Measurements from ENCODE around the gene SART3.
A peak's percentile ranks its signal among the peaks of the same experiment; 100 is the strongest.
"Not testable (repeated sequence)": the region's sequence is repeated elsewhere in the genome, so short reads cannot be mapped to it uniquely, and the experiment has no call there.

The SART3 gene

DNA sequence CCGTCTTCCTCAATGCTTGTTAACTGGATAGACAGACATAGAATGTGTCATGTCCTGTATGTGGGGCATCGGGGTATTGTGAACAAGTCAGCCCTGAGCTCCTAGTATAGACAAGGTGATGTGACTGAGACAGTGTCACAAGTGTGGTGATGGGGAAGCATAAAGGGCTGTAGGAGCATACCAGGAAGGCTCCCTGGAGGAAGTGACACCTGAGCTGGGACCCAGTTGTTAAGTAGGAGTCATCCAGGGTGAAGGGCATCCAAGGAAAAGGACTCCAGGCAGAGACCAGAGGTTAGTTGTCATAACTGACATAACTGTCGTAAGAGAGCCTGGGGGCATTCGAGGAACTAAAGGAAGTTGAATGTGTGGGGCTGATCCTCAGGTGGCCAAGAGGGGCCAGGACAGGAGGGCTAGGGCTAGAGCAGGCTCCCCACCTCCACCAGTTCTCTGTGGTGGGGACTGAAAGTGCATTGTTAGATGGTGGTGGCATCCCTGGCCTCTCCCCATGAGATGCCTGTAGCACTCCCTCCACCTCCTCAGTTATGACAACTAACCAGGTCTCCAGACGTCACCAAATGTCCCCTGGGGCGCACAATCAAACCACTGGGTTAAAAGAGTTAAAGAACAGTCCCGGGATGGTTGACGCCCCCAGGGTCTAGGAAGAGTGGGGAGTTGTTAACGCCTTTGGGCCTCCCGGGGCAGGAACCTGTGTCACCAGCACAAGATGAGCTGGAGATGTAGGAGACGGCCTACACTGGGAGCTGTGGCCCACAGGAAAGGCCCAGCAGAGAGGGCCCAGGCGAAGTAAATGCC is 43.5 kb downstream of the SART3 start:
- no peak for DNase-seq

DNA sequence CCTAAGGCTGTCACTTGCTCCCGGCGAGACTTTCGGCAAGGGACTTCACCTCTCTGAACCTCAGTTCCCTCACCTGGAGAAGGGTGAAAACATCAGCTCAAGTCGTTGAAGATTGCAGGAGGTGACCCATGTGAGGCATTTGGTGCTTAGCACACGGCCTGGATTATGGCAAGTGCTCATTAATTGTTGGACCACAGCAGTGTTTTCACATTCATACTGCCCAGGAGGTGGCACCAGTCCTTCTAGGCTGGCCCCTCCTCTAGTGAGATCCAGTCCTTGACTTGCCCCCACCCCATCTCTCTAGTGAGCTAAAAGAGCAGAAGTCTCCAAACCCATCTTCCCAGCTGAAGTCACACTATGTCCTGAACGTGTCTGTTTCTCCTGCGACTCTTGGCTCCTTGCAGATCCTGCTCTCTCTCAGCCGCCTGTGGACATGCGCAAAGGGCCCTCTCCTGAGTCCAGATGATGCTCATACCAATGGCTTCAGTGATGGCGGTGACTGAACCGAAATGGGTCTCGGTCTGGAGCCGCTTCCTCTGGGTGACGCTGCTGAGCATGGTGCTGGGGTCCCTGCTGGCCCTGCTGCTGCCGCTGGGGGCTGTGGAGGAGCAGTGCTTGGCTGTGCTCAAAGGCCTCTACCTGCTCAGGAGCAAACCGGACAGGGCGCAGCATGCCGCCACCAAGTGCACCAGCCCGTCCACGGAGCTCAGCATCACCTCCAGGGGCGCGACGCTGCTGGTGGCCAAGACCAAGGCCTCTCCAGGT is 44.3 kb downstream of the SART3 start:
- DNase-seq = no peak

DNA sequence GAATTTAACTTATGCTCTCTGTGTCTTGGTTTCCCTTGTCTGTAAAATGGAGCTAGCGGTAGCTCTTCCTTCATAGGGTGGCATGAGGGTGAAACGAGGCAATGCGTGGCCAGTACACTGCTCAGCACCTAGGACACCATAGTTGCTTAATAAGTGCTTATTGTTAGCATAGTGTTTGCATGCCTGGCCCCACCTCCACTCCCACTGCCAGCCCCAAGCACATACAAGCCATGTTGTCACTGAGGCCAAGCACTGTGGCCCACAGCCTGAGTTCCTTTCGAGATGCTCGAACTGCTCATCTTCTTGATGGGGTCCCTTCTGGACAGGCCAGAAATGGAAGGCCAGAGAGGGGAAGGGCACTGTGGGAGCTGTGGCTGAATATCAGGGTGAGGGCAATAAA is 45.1 kb downstream of the SART3 start:
- no peak for DNase-seq

DNA sequence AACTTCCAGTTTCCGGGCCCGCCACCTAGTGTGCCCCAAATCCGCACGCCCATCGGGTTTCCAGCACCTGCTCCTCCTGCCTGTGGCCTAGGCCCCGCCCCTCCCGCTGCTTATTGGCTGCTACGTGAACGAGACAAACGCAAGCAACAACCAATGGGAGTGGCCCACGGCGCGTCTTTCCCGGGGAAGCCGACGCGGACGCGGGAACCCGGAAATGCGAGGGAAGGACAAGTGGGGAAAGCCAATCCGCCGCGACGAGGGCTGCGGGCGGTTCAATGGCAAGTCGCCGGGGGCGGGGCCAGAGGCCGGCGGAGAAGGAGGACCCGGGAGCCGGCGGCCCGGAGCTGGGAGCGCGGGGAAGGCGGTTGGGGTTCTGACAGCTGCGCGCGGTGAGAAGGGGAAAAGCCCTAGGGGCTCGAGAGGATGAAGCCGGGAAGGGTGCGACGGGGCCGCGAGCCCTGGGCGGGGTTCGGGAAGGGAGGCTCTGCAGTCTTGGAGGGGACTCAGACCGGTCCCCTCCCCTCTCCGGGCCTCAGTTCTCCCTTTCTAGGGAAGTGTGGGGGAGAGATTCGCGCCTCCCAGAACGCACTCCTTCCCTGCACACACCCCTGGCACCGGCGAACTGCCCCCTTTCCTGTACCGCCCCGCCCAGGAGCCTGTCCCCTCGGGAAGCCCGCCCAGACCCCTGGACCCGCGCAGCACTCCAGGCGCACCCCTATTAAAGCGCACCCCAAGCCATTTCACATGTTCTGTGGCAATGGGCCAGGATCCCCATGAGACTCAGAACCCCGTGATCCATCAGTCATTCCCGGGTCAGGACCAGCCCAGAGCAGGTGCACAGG is 45.8 kb downstream of the SART3 start, which contains the start of gene FICD:
Gene FICD (plus strand): TSS at position 305 of the 842 bp plus-strand sequence. CDS start 1,696 bp downstream, outside the sequence.
- peak; percentile 99 for DNase-seq

DNA sequence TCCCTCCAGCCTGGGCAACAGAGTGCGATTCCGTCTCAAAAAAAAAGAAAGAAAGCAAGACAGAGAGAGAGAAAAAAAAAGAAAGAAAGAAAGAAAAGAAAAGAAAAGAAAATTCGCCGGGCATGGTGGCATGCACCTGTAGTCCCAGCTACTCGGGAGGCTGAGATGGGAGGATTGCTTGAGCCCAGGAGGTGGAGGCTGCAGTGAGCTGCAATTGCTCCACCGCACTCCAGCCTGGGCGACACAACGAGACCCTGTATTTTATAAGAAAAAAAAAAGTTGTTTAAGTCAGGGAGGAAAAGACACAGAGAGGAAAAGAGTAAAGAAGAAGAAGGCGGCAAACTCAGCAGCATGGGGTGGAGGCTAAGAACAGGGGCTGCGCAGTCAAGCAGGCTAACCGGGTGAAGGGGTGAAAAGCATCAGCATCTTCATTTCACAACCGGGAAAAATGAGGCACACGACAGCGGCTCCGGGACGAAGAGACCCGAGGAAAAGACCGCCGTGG is 46.5 kb downstream of the SART3 start:
- no peak for DNase-seq

DNA sequence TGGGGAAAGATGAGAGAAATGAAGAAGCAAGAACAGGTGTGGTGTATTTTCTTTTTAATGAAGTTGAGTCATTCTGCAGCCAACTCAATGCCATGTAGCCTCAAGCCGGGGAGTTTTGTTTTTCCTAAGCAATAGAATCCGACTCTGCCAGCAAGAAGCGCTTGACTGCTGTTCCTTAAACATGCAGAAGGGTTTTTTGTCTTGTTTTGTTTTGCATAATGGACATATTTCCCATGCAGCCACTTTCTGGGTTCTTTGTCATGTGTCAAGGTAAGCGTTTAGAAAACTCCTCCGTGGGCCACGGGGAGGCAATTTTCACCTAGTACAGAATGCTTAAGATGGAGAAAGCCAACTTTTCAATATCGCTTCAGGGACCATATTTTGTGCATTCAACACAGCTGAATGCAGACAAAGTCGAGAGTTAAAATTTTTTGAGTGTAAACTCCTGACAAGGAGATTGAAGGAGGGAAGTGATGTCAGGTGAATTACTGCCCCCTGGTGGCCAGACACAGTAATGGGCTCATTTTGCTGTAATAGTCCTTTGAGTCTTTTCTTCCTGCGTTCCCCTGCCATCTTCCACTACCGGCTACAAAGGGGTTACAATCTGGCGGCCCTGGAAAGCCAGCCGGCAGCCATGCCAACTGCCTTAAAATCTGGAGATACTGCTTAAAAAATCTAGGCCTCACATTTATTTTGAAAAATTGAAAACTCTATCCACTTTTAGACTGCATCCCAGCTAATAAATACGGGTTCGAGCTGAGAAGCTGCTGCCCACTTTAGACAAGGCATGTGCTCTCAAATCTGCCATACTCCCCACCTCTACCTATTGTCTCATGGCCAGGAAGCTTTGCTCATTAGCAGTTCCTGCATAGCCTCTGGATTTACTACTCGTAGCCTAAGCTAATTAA is 49.1 kb downstream of the SART3 start:
- DNase-seq = peak; percentile 80

DNA sequence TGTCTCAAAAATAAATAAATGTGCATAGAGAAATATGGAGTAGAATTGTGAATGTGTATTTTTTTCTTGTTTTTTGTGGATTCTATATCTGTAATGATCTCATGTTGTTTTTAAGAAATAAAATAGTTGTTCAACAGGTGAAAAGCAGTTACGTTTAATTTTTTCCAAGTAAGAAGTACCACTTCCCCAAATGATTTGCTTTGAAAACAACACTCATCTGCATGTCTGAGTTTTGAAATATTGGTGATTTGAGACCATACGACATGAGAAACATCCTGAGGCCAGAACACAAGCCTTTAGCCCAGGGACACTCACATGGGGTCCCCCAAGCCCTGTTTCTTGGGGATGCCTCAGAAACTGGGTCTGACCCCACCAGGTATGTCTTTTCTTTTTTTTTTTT is 50.1 kb downstream of the SART3 start:
- no peak for DNase-seq

DNA sequence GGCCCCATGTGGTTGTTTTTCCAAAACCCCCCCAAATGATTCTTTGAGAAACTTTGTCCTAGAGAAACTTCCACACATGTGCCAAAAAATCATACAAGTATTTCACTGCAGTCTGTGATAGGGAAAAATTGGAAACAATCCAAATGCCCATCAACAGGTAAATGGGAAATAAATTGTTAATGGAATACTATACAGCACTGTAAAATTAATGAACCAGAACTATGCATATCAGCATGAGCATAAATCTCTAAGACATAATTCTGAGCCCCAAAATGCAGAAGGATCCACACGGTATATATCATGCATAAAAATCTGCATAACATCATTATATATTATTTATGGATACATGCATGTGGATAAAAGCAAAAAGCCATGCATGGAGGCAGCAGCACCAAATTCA is 51.2 kb downstream of the SART3 start:
- no peak for DNase-seq

DNA sequence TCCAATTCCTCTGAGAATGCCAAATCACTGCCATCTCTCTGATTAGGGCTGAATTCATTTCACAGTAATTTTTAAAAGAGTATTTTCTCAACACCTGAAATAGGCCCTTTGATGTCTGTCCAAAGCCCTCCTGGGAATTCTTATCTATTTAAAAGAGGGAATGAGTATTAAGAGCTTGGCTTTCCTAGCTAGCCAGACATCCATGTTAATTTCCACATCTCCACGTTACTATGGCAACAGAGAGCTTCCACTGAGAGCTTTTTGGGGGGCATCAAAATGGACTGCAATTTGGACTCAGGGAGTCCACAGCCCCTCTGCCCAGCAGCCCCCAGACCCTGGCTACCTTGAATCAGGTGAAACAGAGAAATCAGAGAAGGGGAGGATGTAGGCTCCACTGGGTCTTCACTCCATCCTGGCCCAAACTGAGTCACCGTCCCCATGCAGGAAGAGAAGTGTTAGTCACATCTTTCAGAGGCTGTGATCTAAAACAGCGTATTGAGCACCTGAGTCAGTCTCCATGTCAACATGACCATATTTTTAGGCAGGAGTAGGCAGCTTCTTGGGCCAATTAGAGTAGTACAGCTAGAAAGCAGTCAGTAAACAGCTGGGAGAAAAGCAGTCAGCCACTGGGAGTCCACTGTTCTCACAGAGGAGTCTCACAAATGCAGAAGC is 52.9 kb downstream of the SART3 start:
- no peak for DNase-seq

DNA sequence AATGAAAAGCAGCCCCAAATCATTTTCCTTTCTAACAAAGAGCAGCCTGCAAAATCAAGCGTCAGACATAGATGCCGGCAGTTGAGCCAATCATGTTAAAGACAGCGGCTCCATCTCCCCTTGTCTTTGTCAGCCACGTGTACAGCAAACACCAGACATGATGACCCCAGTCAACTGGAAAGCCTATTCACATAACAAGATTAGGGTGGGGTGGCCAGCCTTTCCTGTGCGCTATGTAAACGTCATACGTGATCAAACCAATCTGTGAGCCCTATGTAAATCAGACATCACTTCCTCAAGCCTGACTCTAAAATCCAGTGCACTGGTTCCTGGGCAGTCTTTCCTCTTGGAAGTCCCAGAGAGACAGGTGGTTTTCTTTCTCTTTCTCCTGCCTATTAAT is 55.8 kb downstream of the SART3 start:
- DNase-seq = no peak

DNA sequence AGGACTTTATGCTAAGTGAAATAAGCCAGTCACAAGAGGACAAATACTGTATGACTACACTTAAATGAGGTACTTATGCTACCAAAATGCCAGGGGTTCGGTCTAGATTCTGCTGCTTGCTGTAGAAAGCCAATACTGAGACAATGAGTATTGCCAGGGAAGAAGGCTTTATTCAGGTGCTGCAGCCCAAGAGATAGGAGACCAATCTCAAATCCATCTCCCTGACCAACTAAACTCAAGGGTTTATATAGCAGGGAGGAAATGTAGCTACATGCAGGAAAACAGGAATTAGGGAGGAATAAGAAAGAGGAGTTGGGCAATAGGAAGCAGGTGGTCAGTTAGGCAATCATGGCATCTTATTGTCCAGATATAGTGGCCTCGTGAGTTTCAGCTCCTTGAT is 58.1 kb downstream of the SART3 start:
- DNase-seq = no peak

DNA sequence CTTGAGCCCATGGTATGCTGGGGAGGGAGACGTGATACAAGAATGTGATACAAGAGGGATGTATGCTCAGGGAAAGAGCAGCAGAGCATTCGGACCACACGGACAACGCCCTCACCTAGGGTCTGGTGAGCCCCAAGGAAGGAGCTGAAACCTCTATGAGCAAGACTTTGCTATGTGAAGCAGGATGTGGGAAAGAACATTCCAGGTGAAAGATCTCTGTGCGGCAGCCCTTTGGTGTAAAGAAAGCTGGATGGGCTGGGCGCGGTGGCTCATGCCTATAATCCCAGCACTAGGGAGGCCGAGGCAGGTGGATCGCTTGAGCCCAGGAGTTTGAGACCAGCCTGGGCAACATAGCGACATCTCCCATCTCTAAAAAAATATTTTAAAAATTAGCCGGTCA is 62.8 kb downstream of the SART3 start:
- no peak for DNase-seq

DNA sequence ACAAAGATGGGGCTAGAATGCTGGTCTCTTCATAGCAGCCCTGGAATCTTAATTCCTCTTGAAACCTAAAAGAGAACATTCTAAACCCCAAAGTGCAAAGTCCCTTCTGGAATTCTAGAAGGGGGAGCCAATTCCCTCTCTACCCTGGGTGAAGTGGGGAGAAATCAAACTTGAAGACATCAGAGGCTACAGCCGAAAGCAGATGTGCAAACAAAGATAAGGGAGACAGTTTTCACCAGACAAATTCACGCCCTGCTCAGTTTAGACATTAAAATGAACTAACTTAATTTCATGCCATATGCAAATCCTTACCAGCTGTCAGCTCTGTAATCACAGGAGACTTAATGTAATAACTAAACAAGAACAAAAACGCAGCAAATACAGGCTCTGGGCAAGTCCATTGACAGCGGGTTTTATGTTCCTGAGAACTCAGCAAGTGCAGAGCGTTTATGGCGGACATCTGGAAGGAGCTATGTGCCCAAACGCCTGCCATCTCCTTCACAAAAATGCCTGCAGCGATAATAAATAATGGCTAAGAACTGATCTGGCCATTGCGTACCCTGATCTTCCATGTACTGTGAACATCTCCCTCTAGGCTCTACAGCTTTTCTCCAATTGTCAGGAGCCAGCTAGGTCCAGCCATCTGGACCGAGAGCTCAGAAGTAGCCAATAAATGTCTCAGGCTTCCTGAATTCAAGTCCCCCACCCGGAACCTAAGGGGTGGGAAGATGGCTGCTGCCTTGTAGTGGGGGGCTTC is 65.0 kb downstream of the SART3 start:
- DNase-seq = no peak

DNA sequence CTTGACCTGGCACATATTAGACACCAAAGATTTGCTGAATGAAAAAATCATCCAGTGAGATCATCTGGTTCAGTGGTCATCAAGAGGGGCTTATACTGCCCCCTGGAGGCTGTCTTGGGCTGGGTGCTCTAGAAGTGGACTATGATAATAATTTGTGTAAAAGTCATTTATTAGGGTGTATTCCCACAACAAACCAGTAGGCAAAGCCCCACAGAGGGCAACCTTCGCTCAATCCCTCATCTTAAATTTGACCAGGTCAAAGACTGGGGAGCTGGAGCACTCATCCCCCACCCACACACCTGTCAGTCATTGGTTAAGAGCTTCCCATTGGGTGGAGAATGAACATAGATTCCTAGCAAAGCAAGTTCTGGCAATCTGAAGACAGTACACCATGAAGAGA is 65.9 kb downstream of the SART3 start:
- no peak for DNase-seq

DNA sequence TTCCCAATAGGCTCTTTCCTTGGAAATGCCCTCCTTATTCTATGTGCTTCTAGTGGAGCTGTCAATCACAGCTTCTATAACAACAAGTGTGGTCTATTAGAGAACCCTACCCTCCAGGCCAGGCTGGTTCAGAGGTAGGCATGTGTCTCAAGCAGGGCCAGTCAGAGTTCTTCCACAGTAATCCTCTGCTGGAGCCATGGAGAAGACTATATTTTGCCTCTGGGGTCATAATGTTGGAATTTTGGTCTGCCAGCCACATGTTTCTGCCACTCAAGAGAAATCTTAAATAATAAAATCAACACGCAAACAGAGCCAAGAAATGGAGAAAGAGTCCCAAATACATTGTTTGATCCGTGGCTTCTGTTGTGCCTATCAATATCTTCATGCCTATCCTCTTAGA is 69.7 kb downstream of the SART3 start:
- no peak for DNase-seq

DNA sequence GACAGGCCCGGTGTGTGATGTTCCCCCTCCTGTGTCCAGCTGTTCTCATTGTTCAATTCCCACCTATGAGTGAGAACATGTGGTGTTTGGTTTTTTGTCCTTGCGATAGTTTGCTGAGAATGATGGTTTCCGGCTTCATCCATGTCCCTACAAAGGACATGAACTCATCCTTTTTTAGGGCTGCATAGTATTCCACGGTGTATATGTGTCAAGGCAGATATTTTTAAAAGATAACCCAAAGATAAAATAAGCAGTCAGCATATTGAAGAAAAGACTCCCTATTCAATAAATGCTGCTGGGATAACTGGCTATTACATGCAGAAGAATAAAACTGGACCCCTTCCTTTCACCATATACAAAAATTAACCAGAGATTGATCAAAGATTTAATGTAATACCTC is 73.9 kb downstream of the SART3 start:
- DNase-seq = not testable (repeated sequence)

DNA sequence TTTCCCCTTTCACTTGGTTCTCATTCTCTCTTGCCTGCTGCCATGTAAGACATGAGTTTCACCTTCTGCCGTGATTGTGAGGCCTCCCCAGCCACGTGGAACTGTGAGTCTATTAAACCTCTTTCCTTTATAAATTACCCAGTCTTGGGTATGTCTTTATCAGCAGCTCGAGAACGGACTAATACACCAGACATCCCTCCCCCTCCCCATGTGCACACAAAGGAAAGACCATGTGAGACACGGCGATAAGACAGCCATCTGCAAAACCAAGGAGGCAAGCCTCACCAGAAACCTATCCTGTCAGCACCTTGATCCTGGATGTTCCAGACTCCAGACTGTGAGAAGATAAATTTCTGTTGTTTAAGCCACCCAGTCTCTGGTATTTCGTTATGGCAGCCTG is 75.6 kb downstream of the SART3 start:
- not testable (repeated sequence) for DNase-seq

DNA sequence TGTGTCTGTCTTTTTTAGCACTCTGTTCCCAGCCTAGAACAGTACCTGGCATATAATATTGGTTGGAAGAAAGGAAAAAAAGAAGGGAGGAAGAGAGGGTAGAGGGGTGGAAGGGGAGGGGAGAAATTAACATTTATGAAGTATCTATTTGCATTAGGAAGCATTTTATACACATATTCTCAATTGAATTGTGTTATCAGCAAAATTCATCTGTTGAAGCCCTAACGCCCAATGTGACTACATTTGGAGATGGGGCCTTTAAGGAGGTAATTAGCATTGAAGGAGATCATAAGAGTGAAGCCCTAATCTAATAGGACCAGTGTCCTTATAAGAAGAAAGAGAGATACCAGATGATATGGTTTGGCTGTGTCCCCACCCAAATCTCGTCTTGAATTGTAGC is 76.1 kb downstream of the SART3 start:
- no peak for DNase-seq

DNA sequence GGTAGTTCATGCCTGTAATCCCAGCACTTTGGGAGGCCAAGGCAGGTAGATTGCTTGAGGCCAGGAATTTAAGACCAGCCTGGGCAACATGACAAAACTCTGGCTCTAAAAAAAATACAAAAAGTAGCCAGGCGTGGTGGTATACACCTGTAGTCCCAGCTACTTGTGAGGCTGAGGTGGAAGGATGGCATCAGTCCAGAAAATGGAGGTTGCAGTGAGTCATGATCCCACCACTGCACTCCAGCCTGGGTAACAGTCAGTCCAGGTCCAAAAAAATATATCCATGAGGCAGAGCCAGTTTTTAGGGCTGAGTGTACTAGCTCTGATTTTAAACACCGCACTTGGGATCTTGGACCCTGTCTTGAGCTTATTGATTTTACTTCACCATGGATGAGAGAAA is 76.5 kb downstream of the SART3 start:
- DNase-seq = no peak

DNA sequence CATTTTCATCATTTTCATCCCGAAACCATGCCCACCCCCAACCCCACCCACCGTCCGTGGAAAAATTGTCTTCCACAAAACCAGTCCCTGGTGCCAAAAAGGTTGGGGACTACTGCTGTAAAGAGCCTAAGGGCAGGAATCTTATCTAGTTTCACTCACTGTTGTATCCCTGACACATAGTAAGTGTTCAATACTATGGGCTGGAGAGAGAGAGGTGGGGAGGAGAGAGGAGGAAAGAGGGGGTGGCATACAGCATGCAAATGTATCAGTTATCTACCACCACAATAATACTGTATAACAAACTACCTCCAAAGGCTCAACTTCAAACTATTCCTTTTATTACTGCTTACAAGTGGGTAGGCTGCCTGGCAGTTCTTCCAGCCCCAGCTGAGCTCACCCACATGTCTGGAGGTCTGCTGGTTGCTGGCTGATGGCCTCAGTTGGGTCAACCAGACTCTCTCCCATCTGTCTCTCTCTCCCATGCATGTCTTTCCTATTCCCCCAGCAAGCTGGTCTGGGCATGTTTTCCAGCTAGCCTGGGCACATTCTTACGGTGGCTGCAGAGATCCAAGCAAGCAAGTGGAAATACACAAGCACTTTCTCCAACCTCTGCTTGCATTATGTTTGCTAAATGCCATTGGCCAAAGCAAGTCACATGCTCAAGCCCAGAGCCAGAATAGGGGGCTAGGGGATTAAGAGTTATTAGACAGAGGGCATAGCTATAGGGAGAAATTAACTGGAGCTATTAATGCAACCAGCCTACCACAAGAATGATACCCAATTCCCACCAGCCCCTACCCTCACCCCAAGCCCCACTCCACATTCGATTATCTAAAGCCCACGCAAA is 77.5 kb downstream of the SART3 start:
- DNase-seq = no peak
